Stimulated activated CD8-positive, alpha-beta memory T cell treated with anti-CD3 and anti-CD28 coated beads, Interleukin-12 subunit alpha, Interleukin-12 subunit beta, amount 100 ng/mL, for 4 hours (primary cell): ENCODE results near the gene SLC25A29.
A peak's percentile ranks its signal among the peaks of the same experiment; 100 is the strongest.
"Not testable (repeated sequence)": the region's sequence is repeated elsewhere in the genome, so short reads cannot be mapped to it uniquely, and the experiment has no call there.

Experiments used
- DNase-seq: peaks from one replicate; pipeline ENCODE4 v3.0.0-alpha.2; 2020; ENCODE audit warnings: low read depth

Gene SLC25A29

GRCh38 chr14:100306101-100306997 is at the start of gene SLC25A29:
Gene SLC25A29, minus strand, starts transcription at chr14:100306444. Its CDS starts 212 bp downstream, at chr14:100306232.
- DNase-seq: peak; percentile 73

GRCh38 chr14:100350986-100351385 is 44.7 kb upstream of the SLC25A29 start:
- no peak for DNase-seq

GRCh38 chr14:100350276-100350926 is 44.2 kb upstream of the SLC25A29 start:
- DNase-seq: no peak

GRCh38 chr14:100348784-100349685 is 42.8 kb upstream of the SLC25A29 start:
- DNase-seq: no peak

GRCh38 chr14:100348253-100348729 is 42.0 kb upstream of the SLC25A29 start:
- no peak for DNase-seq

GRCh38 chr14:100346306-100347091 is 40.3 kb upstream of the SLC25A29 start:
- no peak for DNase-seq

- no peak for DNase-seq
These were observed 39.5 kb upstream of the SLC25A29 start for GRCh38 chr14:100345711-100346110.

GRCh38 chr14:100344657-100345056 is 38.4 kb upstream of the SLC25A29 start:
- not testable (repeated sequence) for DNase-seq

- DNase-seq: not testable (repeated sequence)
These were observed 36.6 kb upstream of the SLC25A29 start for GRCh38 chr14:100342826-100343225.

- DNase-seq: no peak
These were observed 36.0 kb upstream of the SLC25A29 start for GRCh38 chr14:100342195-100342594.

GRCh38 chr14:100341301-100342031 is 35.2 kb upstream of the SLC25A29 start:
- DNase-seq: no peak

- DNase-seq: no peak
These were observed 34.2 kb upstream of the SLC25A29 start for GRCh38 chr14:100340423-100340813.

- no peak for DNase-seq
These were observed 33.6 kb upstream of the SLC25A29 start for GRCh38 chr14:100339766-100340422.

- no peak for DNase-seq
These were observed 30.6 kb upstream of the SLC25A29 start for GRCh38 chr14:100336618-100337530.

- DNase-seq: no peak
These were observed 28.7 kb upstream of the SLC25A29 start for GRCh38 chr14:100334904-100335303.

GRCh38 chr14:100333827-100334226 is 27.6 kb upstream of the SLC25A29 start:
- DNase-seq: no peak

GRCh38 chr14:100333311-100333710 is 27.1 kb upstream of the SLC25A29 start:
- DNase-seq: no peak

GRCh38 chr14:100332797-100333196 is 26.6 kb upstream of the SLC25A29 start:
- no peak for DNase-seq
